ENCODE data around the gene IGSF23.
"Not testable (repeated sequence)": the region's sequence is repeated elsewhere in the genome, so short reads cannot be mapped to it uniquely, and the experiment has no call there.

IGSF23 gene

DNA sequence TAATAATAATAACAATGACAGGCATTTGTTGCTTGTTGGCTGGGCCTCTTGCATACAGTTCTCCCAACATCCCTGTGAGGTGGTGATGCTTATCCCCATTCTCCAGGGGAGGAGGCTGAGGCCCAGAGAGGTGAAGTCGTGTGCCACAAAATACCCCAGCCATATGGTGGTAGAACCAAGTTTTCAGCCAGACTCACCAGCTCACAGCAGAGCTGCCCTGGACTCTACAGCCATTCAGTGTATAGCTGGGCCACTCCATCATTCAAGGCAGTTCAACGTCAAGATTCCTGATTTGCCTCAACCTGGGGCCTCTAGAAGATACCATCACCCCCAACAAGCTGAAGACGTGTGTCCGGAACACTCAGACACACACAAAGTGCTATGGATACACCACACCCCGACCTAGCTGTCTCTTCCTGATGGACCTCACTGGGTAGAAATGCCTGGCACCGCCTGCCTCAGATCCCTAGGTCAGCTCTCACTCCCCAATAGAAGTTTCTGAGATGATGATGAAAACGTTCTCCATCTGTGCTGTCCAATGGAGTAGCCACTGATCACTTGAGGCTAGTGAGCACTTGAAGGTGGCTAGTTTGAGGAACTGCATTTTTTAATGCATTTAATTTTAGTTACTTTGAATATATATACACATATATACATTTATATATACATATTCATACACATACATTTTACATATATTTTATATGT is 53.6 kb downstream of the IGSF23 start:
- no peak for DNase-seq (ENCODE audit: low read depth in 2 of 2)

GRCh38 chr19:44668985-44669764 is 55.8 kb downstream of the IGSF23 start:
- no peak for DNase-seq (ENCODE audit: low read depth in 2 of 2)

GRCh38 chr19:44670027-44670426 is 56.7 kb downstream of the IGSF23 start:
- not testable (repeated sequence) for DNase-seq (ENCODE audit: low read depth in 2 of 2)

GRCh38 chr19:44671400-44671799 is 58.0 kb downstream of the IGSF23 start, which contains the start of gene CEACAM19:
CEACAM19 (plus strand) TSS chr19:44671482; CDS start chr19:44671932, 450 bp downstream.
- no peak for DNase-seq (ENCODE audit: low read depth in 2 of 2)

DNA sequence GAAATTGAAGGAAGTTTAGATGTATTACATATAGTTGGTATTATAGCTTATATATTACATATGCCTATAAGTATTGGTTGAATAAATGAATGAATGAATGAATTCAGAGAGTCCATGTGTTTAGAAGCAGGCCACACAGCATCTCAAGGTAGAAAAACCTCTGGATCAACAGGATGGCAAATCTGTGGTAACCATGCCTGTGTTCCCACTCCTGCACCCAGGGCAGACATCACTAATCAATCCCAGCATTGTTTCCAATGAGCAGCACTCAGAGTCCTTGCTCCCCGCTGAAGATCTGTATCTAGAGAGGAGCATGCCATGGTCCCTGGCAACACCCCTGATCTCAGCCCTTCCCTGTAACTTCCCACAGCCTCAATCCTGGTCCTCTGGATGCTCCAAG is 58.9 kb downstream of the IGSF23 start:
- DNase-seq (ENCODE audit: low read depth in 2 of 2), result no peak

- DNase-seq (ENCODE audit: low read depth in 2 of 2), result no peak
Measured at GRCh38 chr19:44673510-44673909, 60.1 kb downstream of the IGSF23 start.

- DNase-seq (ENCODE audit: low read depth in 2 of 2), result no peak
Measured at GRCh38 chr19:44675521-44675920, 62.2 kb downstream of the IGSF23 start.

- peak; percentile 44 to 47 for DNase-seq (ENCODE audit: low read depth in 2 of 2)
Measured at GRCh38 chr19:44677019-44677811, 63.9 kb downstream of the IGSF23 start.

DNA sequence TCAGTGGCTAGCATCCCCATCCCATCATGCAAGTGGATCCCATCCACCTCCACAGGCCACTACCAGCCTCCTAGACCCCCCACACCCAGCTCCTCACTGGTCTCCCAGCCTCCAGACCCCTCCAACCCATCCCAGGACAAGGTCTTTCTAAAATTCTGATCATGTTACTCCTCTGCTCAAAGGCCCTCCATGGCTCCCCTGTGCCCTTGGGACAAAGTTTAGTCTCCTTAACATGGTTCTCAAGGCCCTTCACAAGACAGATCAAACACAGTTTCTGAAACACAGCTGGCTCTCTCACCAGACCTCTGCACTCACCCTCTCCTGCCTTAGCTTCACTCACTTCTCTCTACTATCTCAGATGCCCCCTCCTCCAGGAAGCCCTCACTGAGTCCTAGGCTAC is 67.2 kb downstream of the IGSF23 start:
- DNase-seq (ENCODE audit: low read depth in 2 of 2), result no peak

DNA sequence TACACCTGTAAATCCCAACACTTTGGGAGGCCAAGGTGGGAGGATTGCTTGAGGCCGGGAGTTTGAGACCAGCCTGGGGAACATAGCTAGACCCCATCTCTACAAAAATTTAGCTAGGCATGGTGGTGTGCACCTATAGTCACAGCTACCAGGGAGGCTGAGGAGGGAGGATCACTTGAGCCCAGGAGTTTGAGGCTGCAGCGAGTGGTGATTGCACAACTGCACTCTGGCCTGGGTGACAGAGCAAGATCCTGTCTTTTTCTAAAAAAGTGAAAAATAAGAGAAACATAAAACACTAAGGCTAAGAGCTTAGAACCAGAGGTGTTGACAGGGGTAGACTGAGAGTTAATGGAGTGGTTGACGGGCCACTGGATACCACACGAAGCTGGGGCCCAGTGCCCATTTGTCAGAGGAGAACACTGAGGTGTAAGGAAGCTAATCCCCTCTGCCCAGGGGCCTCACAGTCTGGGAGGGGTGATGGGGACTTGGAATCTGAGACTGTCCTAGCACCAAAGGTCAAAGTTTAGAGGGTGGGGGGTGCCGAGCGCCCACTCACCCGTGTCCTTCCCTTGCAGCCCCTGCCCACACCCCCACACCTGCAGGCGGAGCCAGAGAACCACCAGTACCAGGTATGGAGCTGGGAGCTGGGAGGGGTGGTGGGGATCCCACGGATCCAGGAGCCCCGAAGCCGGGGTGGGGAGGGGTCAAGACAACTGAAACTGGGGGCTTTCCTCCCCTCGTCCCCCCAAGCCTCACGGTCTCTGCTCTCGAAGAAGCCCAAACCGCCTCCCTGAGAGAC is 68.8 kb downstream of the IGSF23 start:
- no peak for DNase-seq (ENCODE audit: low read depth in 2 of 2)

DNA sequence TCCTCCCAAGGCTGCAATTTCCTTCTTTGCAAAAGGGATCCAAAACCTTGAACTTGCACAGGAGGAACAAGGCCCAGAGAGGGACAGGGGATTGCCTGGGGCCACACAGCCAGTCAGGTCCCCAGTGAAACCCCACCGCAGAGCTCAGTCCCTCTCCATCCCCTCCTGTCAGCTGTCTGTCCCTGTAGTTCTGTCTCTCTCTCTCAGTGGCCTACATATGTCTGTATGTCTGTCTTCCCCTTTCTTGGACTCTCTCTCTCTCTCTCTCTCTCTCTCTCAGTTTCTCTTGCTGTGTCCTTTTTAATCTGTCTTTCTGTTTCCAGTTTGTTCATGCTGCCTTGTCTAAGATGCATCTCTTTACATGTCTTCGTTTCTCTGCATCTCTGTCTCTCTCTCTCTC is 69.4 kb downstream of the IGSF23 start:
- no peak for DNase-seq (ENCODE audit: low read depth in 2 of 2)

DNA sequence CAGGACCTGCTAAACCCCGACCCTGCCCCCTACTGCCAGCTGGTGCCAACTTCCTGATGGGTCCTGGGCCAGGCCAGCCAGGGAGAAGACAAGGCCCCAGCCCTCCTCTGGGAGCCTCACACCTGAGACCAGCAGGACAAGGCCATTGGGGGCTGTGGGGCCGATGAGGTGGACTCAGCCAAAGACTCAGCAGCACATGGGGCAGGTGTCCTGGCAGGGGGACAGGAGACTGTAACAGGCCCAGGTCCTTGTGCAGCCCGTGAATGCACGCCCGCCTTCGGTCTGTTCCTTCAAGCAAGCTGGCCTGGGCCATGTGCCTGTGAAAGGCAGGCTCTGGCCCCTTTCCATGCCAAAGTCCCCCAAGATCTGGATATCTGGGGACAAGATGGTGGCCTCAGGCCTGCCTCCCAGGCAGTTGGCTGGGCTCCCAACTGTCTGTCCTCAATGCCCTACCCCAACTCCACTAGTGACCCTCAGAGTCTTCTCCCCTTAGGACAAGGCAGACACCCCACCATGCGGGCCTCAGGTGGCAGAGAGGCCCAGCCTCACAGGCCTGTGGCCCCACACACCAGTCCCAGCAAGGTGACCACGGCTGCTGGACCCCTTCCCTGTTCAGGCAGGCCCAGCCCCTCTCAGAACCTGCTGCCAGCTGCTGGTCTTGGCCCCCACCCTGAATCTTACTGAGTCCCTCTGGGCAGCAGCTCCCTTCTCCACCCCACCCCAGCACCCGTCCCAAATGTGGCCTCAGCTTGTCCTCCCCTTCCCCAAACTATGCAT is 70.3 kb downstream of the IGSF23 start:
- no peak for DNase-seq (ENCODE audit: low read depth in 2 of 2)

- not testable (repeated sequence) for DNase-seq (ENCODE audit: low read depth in 2 of 2)
Measured at GRCh38 chr19:44684396-44684795, 71.0 kb downstream of the IGSF23 start.

DNA sequence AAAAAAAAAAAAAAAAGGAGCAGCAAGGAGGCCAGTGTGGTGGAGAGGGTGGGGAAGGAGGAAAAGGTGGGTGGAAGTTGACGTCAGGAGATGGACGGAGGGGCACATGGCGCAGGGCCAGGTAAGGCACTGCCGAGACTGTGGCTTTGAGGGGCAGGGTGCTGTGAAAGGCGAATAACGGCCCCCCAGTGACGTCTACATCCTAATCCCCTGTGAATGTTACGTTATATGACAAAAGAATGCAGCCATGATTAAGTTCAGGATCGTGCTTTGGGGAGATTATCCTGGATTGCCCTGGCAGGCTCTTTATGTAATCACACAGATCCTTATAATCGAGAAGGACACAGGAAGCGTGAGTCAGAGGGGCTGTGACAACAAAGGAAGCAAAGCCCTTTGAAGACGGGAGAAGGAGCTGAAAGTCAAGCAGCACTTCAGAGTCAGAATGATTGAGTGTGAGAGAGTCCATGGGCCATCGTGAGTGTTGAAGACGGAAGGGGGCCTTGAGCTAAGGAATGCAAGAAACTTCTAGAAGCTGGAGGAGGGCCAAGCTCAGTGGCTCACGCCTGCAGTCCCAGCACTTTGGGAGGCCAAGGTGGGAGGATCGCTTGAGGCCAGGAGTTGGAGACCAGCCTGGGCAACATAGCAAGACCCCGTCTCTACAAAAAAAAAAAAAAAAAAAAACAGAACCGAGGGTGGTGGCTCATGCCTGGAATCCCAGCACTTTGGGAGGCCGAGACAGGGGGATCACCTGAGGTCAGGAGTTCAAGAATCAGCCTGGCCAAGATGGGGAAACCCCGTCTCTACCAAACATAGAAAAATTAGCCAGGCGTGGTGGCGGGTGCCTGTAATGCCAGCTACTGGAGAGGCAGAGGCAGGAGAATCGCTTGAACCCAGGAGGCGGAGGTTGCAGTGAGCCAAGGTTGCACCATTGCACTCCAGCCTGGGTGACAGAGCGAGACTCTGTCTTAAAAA is 71.8 kb downstream of the IGSF23 start:
- DNase-seq (ENCODE audit: low read depth in 2 of 2), result peak; percentile 73 to 76

- DNase-seq (ENCODE audit: low read depth in 2 of 2), result no peak
Measured at GRCh38 chr19:44685877-44686276, 72.5 kb downstream of the IGSF23 start.

Measured in fibroblast of skin of left quadriceps (primary cell).